ENCODE results near the gene PDE3B. TPM values are rescaled to one million over a fixed set of nuclear protein-coding genes. Genes with fewer than 3 reads are reported as not detected.
"Not testable (repeated sequence)": the region's sequence is repeated elsewhere in the genome, so short reads cannot be mapped to it uniquely, and the experiment has no call there.

Gene PDE3B
- total RNA-seq, 6 experiments from 2014 or later: 14.9 to 47.1 (median 28.8) TPM

- H3K27ac ChIP-seq: no peak overlapping the region
- no peak for TF ChIP-seq POLR2A (IDR thresholded peaks at IDR 0.05)
- intact Hi-C loops (cut with DNase I): no loop called here
- ATAC-seq (no peak), DNase-seq (no peak)
- H3K27me3 ChIP-seq: no peaks in the 10 kb centered on the region
- no peaks in the 10 kb centered on the region for H3K9me3 ChIP-seq
- 92% methylated on average over 1 of the region's 1 CpG for WGBS (ENCODE audit: insufficient coverage, low coverage, low lambda C conversion rate, missing lambda C conversion rate)
- no peaks in the 10 kb centered on the region for H3K36me3 ChIP-seq
- no peak overlapping the region for H3K4me3 ChIP-seq
- H3K4me1 ChIP-seq: no peaks in the 10 kb centered on the region
Measured at GRCh38 chr11:14725150-14725549, 81.5 kb downstream of the PDE3B start.

DNA sequence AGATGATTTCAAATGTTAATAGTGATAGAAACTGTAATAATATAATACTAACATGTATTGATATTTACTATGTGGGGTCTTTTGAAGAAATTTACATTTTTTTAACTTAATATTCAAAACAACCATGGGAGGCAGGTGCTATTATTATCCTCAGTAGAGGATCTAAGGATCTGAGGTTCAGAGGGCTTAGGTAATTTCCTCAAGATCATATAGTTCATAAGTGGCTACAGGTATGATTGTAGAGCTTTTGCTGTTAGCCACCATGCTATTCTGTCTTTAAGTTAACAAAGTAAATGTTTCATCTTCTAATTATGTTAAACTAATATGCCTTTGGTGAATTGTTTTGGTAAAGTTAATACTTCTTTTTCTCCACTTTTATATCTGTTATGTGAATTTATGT, 83.6 kb downstream of the PDE3B start:
- H3K9me3 ChIP-seq: no peaks in the 10 kb centered on the region
- DNase-seq (no peak), ATAC-seq (no peak)
- no peaks in the 10 kb centered on the region for H3K27me3 ChIP-seq
- H3K4me3 ChIP-seq: no peak overlapping the region
- no peaks in the 10 kb centered on the region for H3K4me1 ChIP-seq
- no peak overlapping the region for H3K27ac ChIP-seq
- H3K36me3 ChIP-seq: no peaks in the 10 kb centered on the region
- TF ChIP-seq POLR2A (IDR thresholded peaks at IDR 0.05): no peak
- TF ChIP-seq CTCF (IDR thresholded peaks at IDR 0.05): no peak
- intact Hi-C loops (cut with DNase I): no loop called here

- H3K36me3 ChIP-seq: no peaks in the 10 kb centered on the region
- no peaks in the 10 kb centered on the region for H3K9me3 ChIP-seq
- no peaks in the 10 kb centered on the region for H3K27me3 ChIP-seq
- ATAC-seq (no peak), DNase-seq (no peak)
- H3K4me3 ChIP-seq: no peak overlapping the region
- no peaks in the 10 kb centered on the region for H3K4me1 ChIP-seq
- TF ChIP-seq CTCF (IDR thresholded peaks at IDR 0.05) (no peak), POLR2A (IDR thresholded peaks at IDR 0.05) (no peak)
- 53% methylated on average over 1 of the region's 1 CpG for WGBS (ENCODE audit: insufficient coverage, low coverage, low lambda C conversion rate, missing lambda C conversion rate)
- H3K27ac ChIP-seq: no peak overlapping the region
- intact Hi-C loops (cut with DNase I): no loop called here
Measured at GRCh38 chr11:14727746-14728145, 84.1 kb downstream of the PDE3B start.

DNA sequence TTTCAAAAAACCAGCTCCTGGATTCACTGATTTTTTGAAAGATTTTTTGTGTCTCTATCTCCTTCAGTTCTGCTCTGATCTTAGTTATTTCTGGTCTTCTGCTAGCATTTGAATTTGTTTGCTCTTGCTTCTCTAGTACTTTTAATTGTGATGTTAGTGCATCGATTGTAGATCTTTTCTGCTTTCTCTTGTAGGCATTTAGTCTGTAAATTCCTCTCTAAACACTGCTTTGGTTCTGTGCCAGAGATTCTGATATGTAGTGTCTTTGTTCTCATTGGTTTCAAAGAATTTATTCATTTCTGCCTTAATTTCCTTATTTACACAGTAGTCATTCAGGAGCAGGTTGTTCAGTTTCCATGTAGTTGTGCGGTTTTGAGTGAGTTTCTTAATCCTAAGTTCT, 96.9 kb downstream of the PDE3B start:
- H3K36me3 ChIP-seq; H3K27me3 ChIP-seq; H3K4me3 ChIP-seq; H3K9me3 ChIP-seq; intact Hi-C loops (cut with DNase I); DNase-seq: not testable (repeated sequence)
- H3K4me1 ChIP-seq: peaks cover 0 to 22% (median 4%) of the 10 kb centered on the region in 4 donors
- ATAC-seq: peak in 1 of 4 donors; percentile 33
- WGBS (ENCODE audit: insufficient coverage, low coverage, low lambda C conversion rate, missing lambda C conversion rate): 24% methylated on average over 2 of the region's 2 CpGs
- peak overlapping the region in 1 of 3 donors; percentile 39 for H3K27ac ChIP-seq

GRCh38 chr11:14741195-14741594, 97.6 kb downstream of the PDE3B start:
- 43% methylated on average over 3 of the region's 3 CpGs for WGBS (ENCODE audit: insufficient coverage, low coverage, low lambda C conversion rate, missing lambda C conversion rate)
- intact Hi-C loops (cut with DNase I): no loop called here
- TF ChIP-seq POLR2A (IDR thresholded peaks at IDR 0.05): no peak
- TF ChIP-seq CTCF (IDR thresholded peaks at IDR 0.05): no peak
- H3K27ac ChIP-seq: peak overlapping the region in 2 of 3 donors; percentile 32 to 39
- H3K27me3 ChIP-seq: no peaks in the 10 kb centered on the region
- peak in 3 of 4 donors; percentile 38 to 63 (median 42) for ATAC-seq
- no peak for DNase-seq
- H3K36me3 ChIP-seq: no peaks in the 10 kb centered on the region
- H3K9me3 ChIP-seq: no peaks in the 10 kb centered on the region
- H3K4me3 ChIP-seq: no peak overlapping the region
- H3K4me1 ChIP-seq: peaks cover 0 to 22% (median 4%) of the 10 kb centered on the region in 4 donors
